Spleen (tissue), 11 donors: ENCODE data around the gene ZNF519. TPM values are rescaled to one million over a fixed set of nuclear protein-coding genes. Genes with fewer than 3 reads are reported as not detected.

Experiments used
- DNase-seq: peaks from one replicate; pipeline ENCODE4 v3.0.0-alpha.2; 2020
- H3K27ac ChIP-seq, 8 donors: fragments of 200-600 bp; sonication (generic) in 7 of 8; 1 replicate in 4 of 8; 2 replicates in 4 of 8; pipeline versions ENCODE4 v1.5.0 to v1.8.0; 2016 to 2021; ENCODE audit warnings: inconsistent platforms in 4 of 8, mild to moderate bottlenecking in 4 of 8, moderate library complexity in 1 of 8
- H3K27me3 ChIP-seq, 7 donors: fragments of 200-600 bp; sonication (generic) in 6 of 7; replicated peaks in 1 of 7; 1 replicate in 4 of 7; 2 replicates in 3 of 7; pipeline versions ENCODE4 v1.5.0 to v1.8.0; 2016 to 2021; ENCODE audit warnings: inconsistent platforms in 3 of 7, mild to moderate bottlenecking in 1 of 7
- H3K36me3 ChIP-seq, 6 donors: fragments of 200-600 bp; sonication (generic) in 5 of 6; 1 replicate in 4 of 6; 2 replicates in 2 of 6; pipeline versions ENCODE4 v1.5.0 to v1.8.0; 2016 to 2021; ENCODE audit warnings: inconsistent platforms in 2 of 6
- H3K4me1 ChIP-seq, 6 donors: fragments of 200-600 bp; sonication (generic) in 5 of 6; 1 replicate in 3 of 6; 2 replicates in 3 of 6; pipeline versions ENCODE4 v1.5.0 to v1.8.0; 2016 to 2021; ENCODE audit warnings: inconsistent platforms in 3 of 6
- H3K4me3 ChIP-seq, 8 donors: fragments of 200-600 bp; sonication (generic) in 7 of 8; 1 replicate in 4 of 8; 2 replicates in 4 of 8; pipeline versions ENCODE4 v1.5.0 to v1.8.0; 2016 to 2021; ENCODE audit warnings: inconsistent platforms in 4 of 8, mild to moderate bottlenecking in 4 of 8, moderate library complexity in 2 of 8
- H3K9me3 ChIP-seq, 8 donors: fragments of 200-600 bp; sonication (generic) in 7 of 8; 1 replicate in 4 of 8; 2 replicates in 4 of 8; pipeline versions ENCODE4 v1.5.0 to v1.8.0; 2016 to 2021; ENCODE audit warnings: inconsistent platforms in 4 of 8
- CTCF ChIP-seq, 11 experiments: fragments of 200-600 bp in 7 of 11; fragments of 450-650 bp in 4 of 11; sonication (generic) in 4 of 11; IDR thresholded peaks in 8 of 11; conservative IDR thresholded peaks in 3 of 11; 1 replicate in 7 of 11; 2 replicates in 4 of 11; pipeline versions ENCODE4 v1.4.0 to v1.8.0; 2016 to 2021; ENCODE audit warnings: antibody characterized with exemption in 11 of 11, inconsistent platforms in 4 of 11, mild to moderate bottlenecking in 1 of 11
- POLR2A ChIP-seq, 3 donors: fragments of 450-650 bp; IDR thresholded peaks; one replicate each; pipeline ENCODE4 v1.5.1; 2017; ENCODE audit warnings: antibody characterized with exemption in 3 of 3, mild to moderate bottlenecking in 1 of 3
- POLR2AphosphoS5 ChIP-seq, 3 donors: sonication (generic); formaldehyde crosslinking; IDR thresholded peaks; one replicate each; pipeline ENCODE4 v1.5.1; 2017; ENCODE audit warnings: antibody characterized with exemption in 3 of 3
- WGBS, 5 donors: extraction: QIAGEN DNeasy Blood & Tissue Kit in 3 of 5; methylation state at CpG; one replicate each; pipeline versions ENCODE4 v1.1.5 to v1.1.7; 2013 to 2018; 5-methylcytosine and 5-hydroxymethylcytosine counted together
- intact Hi-C: fragments of 100-400 bp; cut with DNase I; formaldehyde crosslinking; loops from one replicate; pipeline ENCODE4 v1.15.0; 2023; ENCODE audit warnings: low total_unique reads
- polyA plus RNA-seq, 3 donors: library from polyadenylated mRNA; stranded (reverse); fragments of 200-250 nt; gene quantifications; one replicate each; pipeline ENCODE4 v1.2.1, GENCODE V29; 2013
- total RNA-seq, 7 donors: library from RNA; depleted of rRNA in 3 of 7; stranded (reverse); fragments of >200 nt in 3 of 7; fragmentation: NEBNext Ultra II Directional in 4 of 7; extraction: Animal tissue kit (Norgen Biotek cat#: 25700) in 4 of 7; gene quantifications; one replicate each; pipeline versions ENCODE4 v1.1.0 to v1.2.1, GENCODE V29; 2016 to 2021
- donor health status: healthy with polysubstance abuse.
- donor health status: DM: no; HTN: no; CAD: no; lungs with moderate emphysema.
- donor health status: DM: no; HTN: no; CAD: no.
- donor health status: Bipolar disorder and iron deficiency.
- donor health status: healthy.
- donor health status: DM: no; HTN: no; CAD: no.
- donor health status: DM: yes; HTN: yes; CAD: no.

ZNF519 gene
- total and polyA plus RNA-seq, 10 donors, result 1.6 to 13.9 (median 7.5) TPM

- H3K9me3 ChIP-seq, result peaks cover 0 to 7% (median 4%) of the 10 kb centered on the region in 8 donors
- no peak for DNase-seq
- no peaks in the 10 kb centered on the region for H3K27me3 ChIP-seq
- peaks cover 0 to 4% (median 0%) of the 10 kb centered on the region in 6 donors for H3K36me3 ChIP-seq
- no peak for TF ChIP-seq POLR2A (IDR thresholded peaks at IDR 0.05)
- TF ChIP-seq CTCF (IDR thresholded peaks at IDR 0.05 in 8 of 11, conservative IDR thresholded peaks at IDR 0.05 in 3 of 11), result no peak
- no peak for TF ChIP-seq POLR2AphosphoS5 (IDR thresholded peaks at IDR 0.05)
- 88 to 97% (median 95%) methylated on average over 5 of the region's 5 CpGs for WGBS, 5 donors
- intact Hi-C loops, result no loop called here
- no peak overlapping the region for H3K4me3 ChIP-seq
- H3K27ac ChIP-seq, result no peak overlapping the region
- no peaks in the 10 kb centered on the region for H3K4me1 ChIP-seq
Observed at GRCh38 chr18:14074187-14074586, 58.0 kb downstream of the ZNF519 start.

- Histone ChIP-seq H3K27ac (no peak overlapping the region), H3K4me1 (no peaks in the 10 kb centered on the region), H3K9me3 (peaks cover 0 to 35% (median 24%) of the 10 kb centered on the region in 8 donors), H3K27me3 (no peaks in the 10 kb centered on the region), H3K4me3 (no peak overlapping the region), H3K36me3 (no peaks in the 10 kb centered on the region)
- intact Hi-C loops, result no loop called here
- no peak for DNase-seq
- WGBS, 5 donors, result 81 to 91% (median 83%) methylated on average over 4 of the region's 4 CpGs
- TF ChIP-seq POLR2AphosphoS5 (IDR thresholded peaks at IDR 0.05) (no peak), CTCF (IDR thresholded peaks at IDR 0.05 in 8 of 11, conservative IDR thresholded peaks at IDR 0.05 in 3 of 11) (no peak), POLR2A (IDR thresholded peaks at IDR 0.05) (no peak)
Observed at GRCh38 chr18:14053661-14054060, 78.6 kb downstream of the ZNF519 start.

Other genes with a start within 250 kb of the ZNF519 start
- gene MC2R, start 216.9 kb downstream of the ZNF519 start, total RNA-seq, result not detected
- not detected for gene MC2R, start 216.9 kb downstream of the ZNF519 start, polyA plus RNA-seq